Measurements from ENCODE around the gene AIG1.
"Not testable (repeated sequence)": the region's sequence is repeated elsewhere in the genome, so short reads cannot be mapped to it uniquely, and the experiment has no call there.

Gene AIG1

GRCh38 chr6:143165315-143165855 lies 104.7 kb downstream of the AIG1 start:
- no peak overlapping the region for H3K4me3 ChIP-seq (ENCODE audit: low read depth, low read length)
- TF ChIP-seq CTCF (IDR thresholded peaks at IDR 0.05; ENCODE audit: low read depth, low read length), result no peak
- no peaks in the 10 kb centered on the region for H3K4me1 ChIP-seq
- no peaks in the 10 kb centered on the region for H3K36me3 ChIP-seq
- H3K9me3 ChIP-seq, result no peaks in the 10 kb centered on the region
- no peak for DNase-seq
- no peaks in the 10 kb centered on the region for H3K27me3 ChIP-seq

DNA sequence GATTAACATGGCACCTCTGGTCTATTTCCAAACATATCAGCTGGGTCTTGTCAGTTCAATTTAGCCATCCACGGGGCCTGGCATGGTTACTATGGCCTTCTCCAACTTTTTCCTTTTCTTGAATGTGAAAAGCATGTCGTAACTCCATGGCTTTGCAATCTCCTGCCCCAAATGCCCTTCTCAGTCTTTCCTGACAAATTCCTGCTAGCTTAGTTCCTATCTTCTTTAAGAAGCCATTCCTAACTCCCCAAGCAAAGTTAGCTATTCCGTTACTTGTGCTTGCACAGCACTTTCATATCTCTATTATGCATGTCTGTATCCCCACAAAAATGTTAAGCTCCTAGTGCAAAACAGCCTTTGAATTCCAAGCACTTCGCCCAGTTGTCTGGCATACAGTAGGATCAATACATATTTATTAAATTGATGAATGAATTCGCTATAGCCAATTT lies 105.6 kb downstream of the AIG1 start:
- DNase-seq, result no peak
- TF ChIP-seq CTCF (IDR thresholded peaks at IDR 0.05; ENCODE audit: low read depth, low read length), result no peak
- no peaks in the 10 kb centered on the region for H3K36me3 ChIP-seq
- H3K9me3 ChIP-seq, result no peaks in the 10 kb centered on the region
- no peak overlapping the region for H3K4me3 ChIP-seq (ENCODE audit: low read depth, low read length)
- H3K27me3 ChIP-seq, result no peaks in the 10 kb centered on the region
- H3K4me1 ChIP-seq, result no peaks in the 10 kb centered on the region

DNA sequence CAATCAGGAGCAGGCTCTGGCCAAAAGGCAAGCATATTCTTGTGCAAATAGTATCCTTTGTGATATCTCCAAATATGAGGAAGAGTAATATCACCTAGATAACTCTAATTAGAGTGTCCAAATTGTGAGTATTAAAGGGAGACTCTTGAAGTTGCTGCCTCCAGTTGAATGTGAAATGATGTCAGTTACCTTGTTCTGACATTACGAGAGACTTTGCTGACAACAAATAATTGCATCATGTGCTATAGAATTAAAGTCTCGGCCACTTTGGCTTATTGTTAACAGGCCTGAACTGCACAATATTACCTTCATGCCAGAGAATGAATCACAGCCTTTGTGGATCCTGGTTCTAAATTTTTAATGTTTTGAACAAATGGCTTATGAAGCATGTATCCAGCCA lies 106.5 kb downstream of the AIG1 start:
- no peaks in the 10 kb centered on the region for H3K4me1 ChIP-seq
- H3K36me3 ChIP-seq, result no peaks in the 10 kb centered on the region
- no peak for TF ChIP-seq CTCF (IDR thresholded peaks at IDR 0.05; ENCODE audit: low read depth, low read length)
- H3K27me3 ChIP-seq, result no peaks in the 10 kb centered on the region
- DNase-seq, result no peak
- no peaks in the 10 kb centered on the region for H3K9me3 ChIP-seq
- H3K4me3 ChIP-seq (ENCODE audit: low read depth, low read length), result no peak overlapping the region

GRCh38 chr6:143168396-143168816 lies 107.7 kb downstream of the AIG1 start:
- not testable (repeated sequence) for H3K9me3 ChIP-seq; H3K4me1 ChIP-seq; H3K4me3 ChIP-seq (ENCODE audit: low read depth, low read length); DNase-seq; H3K27me3 ChIP-seq; H3K36me3 ChIP-seq

GRCh38 chr6:143169440-143169839 lies 108.8 kb downstream of the AIG1 start:
- no peak overlapping the region for H3K4me3 ChIP-seq (ENCODE audit: low read depth, low read length)
- H3K9me3 ChIP-seq, result no peaks in the 10 kb centered on the region
- H3K36me3 ChIP-seq, result no peaks in the 10 kb centered on the region
- no peaks in the 10 kb centered on the region for H3K4me1 ChIP-seq
- no peak for DNase-seq
- no peaks in the 10 kb centered on the region for H3K27me3 ChIP-seq
- TF ChIP-seq CTCF (IDR thresholded peaks at IDR 0.05; ENCODE audit: low read depth, low read length), result no peak

GRCh38 chr6:143174516-143174915 lies 113.8 kb downstream of the AIG1 start:
- DNase-seq, result no peak
- H3K9me3 ChIP-seq, result no peaks in the 10 kb centered on the region
- H3K4me1 ChIP-seq, result no peaks in the 10 kb centered on the region
- no peak for TF ChIP-seq CTCF (IDR thresholded peaks at IDR 0.05; ENCODE audit: low read depth, low read length)
- H3K4me3 ChIP-seq (ENCODE audit: low read depth, low read length), result no peak overlapping the region
- H3K36me3 ChIP-seq, result no peaks in the 10 kb centered on the region
- H3K27me3 ChIP-seq, result no peaks in the 10 kb centered on the region

- Histone ChIP-seq H3K9me3 (no peaks in the 10 kb centered on the region), H3K4me3 (ENCODE audit: low read depth, low read length) (no peak overlapping the region), H3K27me3 (no peaks in the 10 kb centered on the region), H3K4me1 (no peaks in the 10 kb centered on the region), H3K36me3 (no peaks in the 10 kb centered on the region)
- no peak for TF ChIP-seq CTCF (IDR thresholded peaks at IDR 0.05; ENCODE audit: low read depth, low read length)
- DNase-seq, result no peak
Observed at GRCh38 chr6:143174951-143175350, 114.3 kb downstream of the AIG1 start.

Data from BE2C (cell line).